Skeletal muscle satellite cell (primary cell): ENCODE measurements around the gene USF3.

Experiments used
- H3K27me3 ChIP-seq: 2 replicates; pipeline ENCODE4 v1.7.0; 2013; ENCODE audit warnings: low read length; ENCODE audit not compliant: control insufficient read depth, insufficient read depth
- H3K36me3 ChIP-seq: 2 replicates; pipeline ENCODE4 v1.7.0; 2013; ENCODE audit warnings: mild to moderate bottlenecking, control low read depth, low read length; ENCODE audit not compliant: insufficient read depth
- H3K4me1 ChIP-seq: 2 replicates; pipeline ENCODE4 v1.7.0; 2013; ENCODE audit warnings: low read length; ENCODE audit not compliant: control insufficient read depth, insufficient read depth
- H3K4me2 ChIP-seq: 2 replicates; pipeline ENCODE4 v1.7.0; 2013; ENCODE audit warnings: mild to moderate bottlenecking, low read length
- H3K4me3 ChIP-seq: 2 replicates; pipeline ENCODE4 v1.7.0; 2013; ENCODE audit warnings: low read length
- H3K9ac ChIP-seq: 2 replicates; pipeline ENCODE4 v1.7.0; 2013; ENCODE audit warnings: mild to moderate bottlenecking, low read depth, low read length, moderate library complexity
- H3K9me3 ChIP-seq: replicated peaks from 2 replicates; pipeline ENCODE4 v1.7.0; 2013; ENCODE audit warnings: mild to moderate bottlenecking, control low read depth, low read length

Gene USF3

GRCh38 chr3:113626503-113627371 is 69.7 kb downstream of the USF3 start:
- no peak overlapping the region for H3K9ac ChIP-seq
- H3K27me3 ChIP-seq = peaks cover 31% of the 10 kb centered on the region
- no peaks in the 10 kb centered on the region for H3K4me1 ChIP-seq
- H3K36me3 ChIP-seq = no peaks in the 10 kb centered on the region
- no peaks in the 10 kb centered on the region for H3K9me3 ChIP-seq
- H3K4me2 ChIP-seq = peak overlapping the region; percentile 52
- no peak overlapping the region for H3K4me3 ChIP-seq

GRCh38 chr3:113625834-113626233 is 70.6 kb downstream of the USF3 start:
- H3K9ac ChIP-seq = no peak overlapping the region
- H3K36me3 ChIP-seq = no peaks in the 10 kb centered on the region
- peaks cover 29% of the 10 kb centered on the region for H3K27me3 ChIP-seq
- no peak overlapping the region for H3K4me3 ChIP-seq
- H3K4me2 ChIP-seq = peak overlapping the region; percentile 40
- H3K9me3 ChIP-seq = no peaks in the 10 kb centered on the region
- no peaks in the 10 kb centered on the region for H3K4me1 ChIP-seq

GRCh38 chr3:113623811-113624210 is 72.6 kb downstream of the USF3 start:
- Histone ChIP-seq H3K4me2 (peak overlapping the region; percentile 54), H3K4me1 (no peaks in the 10 kb centered on the region), H3K9ac (no peak overlapping the region), H3K36me3 (no peaks in the 10 kb centered on the region), H3K4me3 (no peak overlapping the region), H3K9me3 (no peaks in the 10 kb centered on the region), H3K27me3 (peaks cover 13% of the 10 kb centered on the region)

- H3K4me3 ChIP-seq = no peak overlapping the region
- H3K4me2 ChIP-seq = peak overlapping the region; percentile 54
- no peaks in the 10 kb centered on the region for H3K36me3 ChIP-seq
- no peaks in the 10 kb centered on the region for H3K9me3 ChIP-seq
- no peak overlapping the region for H3K9ac ChIP-seq
- peaks cover 9% of the 10 kb centered on the region for H3K27me3 ChIP-seq
- no peaks in the 10 kb centered on the region for H3K4me1 ChIP-seq
These were observed 73.1 kb downstream of the USF3 start for GRCh38 chr3:113623324-113623723.

GRCh38 chr3:113620091-113620490 is 76.4 kb downstream of the USF3 start:
- no peak overlapping the region for H3K4me3 ChIP-seq
- H3K27me3 ChIP-seq = peaks cover 11% of the 10 kb centered on the region
- H3K4me1 ChIP-seq = no peaks in the 10 kb centered on the region
- H3K9me3 ChIP-seq = no peaks in the 10 kb centered on the region
- no peak overlapping the region for H3K4me2 ChIP-seq
- H3K9ac ChIP-seq = no peak overlapping the region
- H3K36me3 ChIP-seq = no peaks in the 10 kb centered on the region

GRCh38 chr3:113617726-113618125 is 78.7 kb downstream of the USF3 start:
- Histone ChIP-seq H3K4me2 (no peak overlapping the region), H3K9ac (no peak overlapping the region), H3K36me3 (no peaks in the 10 kb centered on the region), H3K9me3 (no peaks in the 10 kb centered on the region), H3K4me3 (no peak overlapping the region), H3K4me1 (no peaks in the 10 kb centered on the region), H3K27me3 (peaks cover 10% of the 10 kb centered on the region)

GRCh38 chr3:113615976-113616375 is 80.5 kb downstream of the USF3 start:
- no peaks in the 10 kb centered on the region for H3K36me3 ChIP-seq
- no peak overlapping the region for H3K4me3 ChIP-seq
- H3K9me3 ChIP-seq = no peaks in the 10 kb centered on the region
- H3K4me1 ChIP-seq = no peaks in the 10 kb centered on the region
- H3K4me2 ChIP-seq = no peak overlapping the region
- no peak overlapping the region for H3K9ac ChIP-seq
- peaks cover 10% of the 10 kb centered on the region for H3K27me3 ChIP-seq

GRCh38 chr3:113614402-113614801 is 82.0 kb downstream of the USF3 start:
- no peak overlapping the region for H3K4me3 ChIP-seq
- no peak overlapping the region for H3K9ac ChIP-seq
- no peaks in the 10 kb centered on the region for H3K9me3 ChIP-seq
- H3K27me3 ChIP-seq = peaks cover 14% of the 10 kb centered on the region
- H3K36me3 ChIP-seq = no peaks in the 10 kb centered on the region
- no peak overlapping the region for H3K4me2 ChIP-seq
- no peaks in the 10 kb centered on the region for H3K4me1 ChIP-seq

GRCh38 chr3:113607219-113607596 is 89.2 kb downstream of the USF3 start:
- H3K36me3 ChIP-seq = no peaks in the 10 kb centered on the region
- H3K4me1 ChIP-seq = no peaks in the 10 kb centered on the region
- no peaks in the 10 kb centered on the region for H3K9me3 ChIP-seq
- H3K9ac ChIP-seq = no peak overlapping the region
- no peak overlapping the region for H3K4me2 ChIP-seq
- H3K4me3 ChIP-seq = no peak overlapping the region
- H3K27me3 ChIP-seq = peaks cover 28% of the 10 kb centered on the region

- H3K4me1 ChIP-seq = no peaks in the 10 kb centered on the region
- no peaks in the 10 kb centered on the region for H3K9me3 ChIP-seq
- no peaks in the 10 kb centered on the region for H3K36me3 ChIP-seq
- H3K4me2 ChIP-seq = no peak overlapping the region
- H3K27me3 ChIP-seq = peaks cover 33% of the 10 kb centered on the region
- H3K9ac ChIP-seq = no peak overlapping the region
- no peak overlapping the region for H3K4me3 ChIP-seq
These were observed 89.8 kb downstream of the USF3 start for GRCh38 chr3:113606539-113607218.

GRCh38 chr3:113602836-113603235 is 93.6 kb downstream of the USF3 start:
- H3K4me3 ChIP-seq = no peak overlapping the region
- no peak overlapping the region for H3K9ac ChIP-seq
- no peak overlapping the region for H3K4me2 ChIP-seq
- H3K9me3 ChIP-seq = no peaks in the 10 kb centered on the region
- H3K27me3 ChIP-seq = peaks cover 41% of the 10 kb centered on the region
- no peaks in the 10 kb centered on the region for H3K36me3 ChIP-seq
- no peaks in the 10 kb centered on the region for H3K4me1 ChIP-seq

GRCh38 chr3:113602256-113602655 is 94.2 kb downstream of the USF3 start:
- no peak overlapping the region for H3K4me2 ChIP-seq
- no peaks in the 10 kb centered on the region for H3K4me1 ChIP-seq
- H3K4me3 ChIP-seq = no peak overlapping the region
- H3K27me3 ChIP-seq = peaks cover 40% of the 10 kb centered on the region
- no peaks in the 10 kb centered on the region for H3K36me3 ChIP-seq
- H3K9me3 ChIP-seq = no peaks in the 10 kb centered on the region
- H3K9ac ChIP-seq = no peak overlapping the region
